ENCODE data around the gene ATP2B2. TPM values are rescaled to one million over a fixed set of nuclear protein-coding genes. Genes with fewer than 3 reads are reported as not detected.

Gene ATP2B2
- total RNA-seq, 1 experiment from 2014 or later, result not detected

DNA sequence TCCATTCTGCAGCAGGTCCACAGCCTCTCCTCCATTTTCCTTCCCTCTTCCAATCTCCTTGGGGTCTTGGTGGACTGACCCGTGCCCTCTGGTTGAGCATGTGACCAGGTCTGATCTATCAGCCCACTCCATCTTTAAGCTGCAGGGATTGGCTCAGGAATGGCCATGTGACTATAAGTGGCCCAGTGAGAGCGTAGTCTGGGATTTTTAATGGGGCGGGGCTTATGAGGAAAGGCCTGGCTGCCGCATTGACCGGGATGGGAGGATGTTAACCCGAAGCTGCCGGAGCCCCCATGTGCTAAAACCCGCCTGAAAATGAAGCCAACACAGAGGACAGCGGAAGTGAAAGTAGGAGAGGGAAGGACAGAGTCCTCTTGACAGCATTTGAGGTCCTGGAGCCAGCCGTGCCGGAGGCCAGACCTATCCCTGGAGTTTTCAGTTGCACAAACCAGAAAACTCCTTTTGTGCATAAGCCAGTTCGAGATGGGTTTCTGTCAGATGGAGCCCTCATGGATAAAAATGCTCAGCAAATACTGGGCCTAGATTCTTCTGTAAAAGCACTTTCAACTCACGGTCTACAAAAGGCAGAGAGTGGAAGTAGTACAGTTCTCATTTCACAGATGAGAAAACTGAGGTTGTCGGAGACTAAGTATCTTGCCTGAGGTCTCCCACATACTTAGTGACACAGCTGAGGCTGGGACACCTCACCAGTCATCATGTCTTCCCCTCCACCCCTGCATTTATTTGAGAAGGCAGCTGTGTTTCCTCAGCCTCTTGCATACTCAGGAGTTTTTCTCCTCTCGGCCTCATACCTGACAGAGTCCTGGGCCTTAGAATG lies 61.9 kb downstream of the ATP2B2 start:
- ChIA-PET CTCF (no interaction called here), RAD21 (ENCODE audit: low non-redundant PET in 1 of 2, low total read pairs in 2 of 2, uncharacterized antibody in 2 of 2, unreplicated experiment in 2 of 2) (no interaction called here), POLR2A (no interaction called here)
- Histone ChIP-seq H3K79me2 (ENCODE audit: insufficient read depth, low read length) (no peaks in the 10 kb centered on the region), H3K9ac (ENCODE audit: low read length) (no peak overlapping the region), H3K36me3 (ENCODE audit: control insufficient read depth in 1 of 2, insufficient read depth in 2 of 2, low read length in 2 of 2) (no peaks in the 10 kb centered on the region), H3K4me3 (replicated peaks in 1 of 2; ENCODE audit: low read depth in 1 of 2, low read length in 2 of 2) (no peak overlapping the region), H3K27me3 (ENCODE audit: insufficient read depth, low read length) (peaks cover 17% of the 10 kb centered on the region; the same call in 1 of the 2 replicates), H4K20me1 (ENCODE audit: insufficient read depth) (no peaks in the 10 kb centered on the region), H2AFZ (ENCODE audit: low read depth, low read length, poor library complexity, severe bottlenecking) (no peak overlapping the region), H3K27ac (ENCODE audit: low read depth, low read length) (no peak overlapping the region), H3K9me2 (ENCODE audit: insufficient read depth) (no peaks in the 10 kb centered on the region), H3K9me3 (ENCODE audit: control insufficient read depth in 1 of 2, insufficient read depth in 1 of 2, low read depth in 1 of 2, low read length in 2 of 2) (no peaks in the 10 kb centered on the region), H3K4me1 (ENCODE audit: control insufficient read depth in 1 of 2, insufficient read depth in 2 of 2, low read length in 2 of 2) (peaks cover 0 to 5% of the 10 kb centered on the region in 2 experiments; a peak in 1 of 4 replicates), H3K4me2 (ENCODE audit: low read length) (no peak overlapping the region)
- TF ChIP-seq, protein P1, sequence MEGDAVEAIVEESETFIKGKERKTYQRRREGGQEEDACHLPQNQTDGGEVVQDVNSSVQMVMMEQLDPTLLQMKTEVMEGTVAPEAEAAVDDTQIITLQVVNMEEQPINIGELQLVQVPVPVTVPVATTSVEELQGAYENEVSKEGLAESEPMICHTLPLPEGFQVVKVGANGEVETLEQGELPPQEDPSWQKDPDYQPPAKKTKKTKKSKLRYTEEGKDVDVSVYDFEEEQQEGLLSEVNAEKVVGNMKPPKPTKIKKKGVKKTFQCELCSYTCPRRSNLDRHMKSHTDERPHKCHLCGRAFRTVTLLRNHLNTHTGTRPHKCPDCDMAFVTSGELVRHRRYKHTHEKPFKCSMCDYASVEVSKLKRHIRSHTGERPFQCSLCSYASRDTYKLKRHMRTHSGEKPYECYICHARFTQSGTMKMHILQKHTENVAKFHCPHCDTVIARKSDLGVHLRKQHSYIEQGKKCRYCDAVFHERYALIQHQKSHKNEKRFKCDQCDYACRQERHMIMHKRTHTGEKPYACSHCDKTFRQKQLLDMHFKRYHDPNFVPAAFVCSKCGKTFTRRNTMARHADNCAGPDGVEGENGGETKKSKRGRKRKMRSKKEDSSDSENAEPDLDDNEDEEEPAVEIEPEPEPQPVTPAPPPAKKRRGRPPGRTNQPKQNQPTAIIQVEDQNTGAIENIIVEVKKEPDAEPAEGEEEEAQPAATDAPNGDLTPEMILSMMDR (IDR thresholded peaks at IDR 0.05 in 2 of 3, conservative IDR thresholded peaks at IDR 0.05 in 1 of 3; ENCODE audit: borderline replicate concordance in 1 of 3, insufficient read depth in 1 of 3, low read depth in 2 of 3, low read length in 2 of 3), result no peak
- no peak for TF ChIP-seq ELF1 (IDR thresholded peaks at IDR 0.05; ENCODE audit: borderline replicate concordance, low read depth)
- no peak for TF ChIP-seq CBX3 (IDR thresholded peaks at IDR 0.05; ENCODE audit: low read depth)
- no peak for TF ChIP-seq TCF7L2 (IDR thresholded peaks at IDR 0.05; ENCODE audit: borderline replicate concordance, extremely low read depth, insufficient read depth, insufficient read length)
- TF ChIP-seq EZH2phosphoT487 (IDR thresholded peaks at IDR 0.05; ENCODE audit: borderline replicate concordance), result no peak
- no peak for TF ChIP-seq POLR2A (IDR thresholded peaks at IDR 0.05; ENCODE audit: borderline replicate concordance, extremely low read depth, insufficient read depth, insufficient read length)
- no peak for TF ChIP-seq SIN3A (IDR thresholded peaks at IDR 0.05; ENCODE audit: low read depth)
- TF ChIP-seq, protein P2, sequence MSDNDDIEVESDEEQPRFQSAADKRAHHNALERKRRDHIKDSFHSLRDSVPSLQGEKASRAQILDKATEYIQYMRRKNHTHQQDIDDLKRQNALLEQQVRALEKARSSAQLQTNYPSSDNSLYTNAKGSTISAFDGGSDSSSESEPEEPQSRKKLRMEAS (IDR thresholded peaks at IDR 0.05), result no peak
- TF ChIP-seq, protein P3, sequence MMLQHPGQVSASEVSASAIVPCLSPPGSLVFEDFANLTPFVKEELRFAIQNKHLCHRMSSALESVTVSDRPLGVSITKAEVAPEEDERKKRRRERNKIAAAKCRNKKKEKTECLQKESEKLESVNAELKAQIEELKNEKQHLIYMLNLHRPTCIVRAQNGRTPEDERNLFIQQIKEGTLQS (IDR thresholded peaks at IDR 0.05), result no peak
- no peak for TF ChIP-seq SP1 (IDR thresholded peaks at IDR 0.05; ENCODE audit: low read depth)
- no peak for TF ChIP-seq CEBPB (IDR thresholded peaks at IDR 0.05; ENCODE audit: low read depth)
- no peak for TF ChIP-seq JUND (IDR thresholded peaks at IDR 0.05)
- no peak for TF ChIP-seq ZNF274 (IDR thresholded peaks at IDR 0.05; ENCODE audit: low read depth, low read length)
- no peak for TF ChIP-seq SRF (IDR thresholded peaks at IDR 0.05; ENCODE audit: low read depth)
- TF ChIP-seq ZFX (IDR thresholded peaks at IDR 0.05), result no peak
- DNase-seq (ENCODE audit: low read depth, low spot score) (no peak), ATAC-seq (peak; percentile 46)
- intact Hi-C loops (cut with micrococcal nuclease), result no loop called here
- BruUV-seq (replicated peaks), result no TSS peak

Measured in HCT116 (cell line).